MG63 (cell line): ENCODE data around the gene DNMT1. TPM values are rescaled to one million over a fixed set of nuclear protein-coding genes. Genes with fewer than 3 reads are reported as not detected.
A peak's percentile ranks its signal among the peaks of the same experiment; 100 is the strongest.

ENCODE experiments used
- DNase-seq: peaks from one replicate; pipeline ENCODE4 v3.0.0-alpha.2; 2020
- H3K27me3 ChIP-seq: fragments of 250-450 bp; sonication (Bioruptor Pico); 2 replicates; pipeline ENCODE4 v1.5.1; 2020; ENCODE audit warnings: mild to moderate bottlenecking, moderate library complexity
- H3K36me3 ChIP-seq: fragments of 250-450 bp; sonication (Bioruptor Pico); 2 replicates; pipeline ENCODE4 v1.5.1; 2020; ENCODE audit warnings: mild to moderate bottlenecking, moderate library complexity
- H3K4me3 ChIP-seq: fragments of 250-450 bp; sonication (Bioruptor Pico); 2 replicates; pipeline ENCODE4 v1.5.1; 2020; ENCODE audit warnings: mild to moderate bottlenecking, moderate library complexity
- H3K9me3 ChIP-seq: fragments of 250-450 bp; sonication (Bioruptor Pico); 2 replicates; pipeline ENCODE4 v1.5.1; 2020; ENCODE audit warnings: mild to moderate bottlenecking, moderate library complexity
- total RNA-seq: library from RNA; depleted of rRNA; stranded (reverse); fragments of >200 nt; shearing (Covaris generic); gene quantifications from 2 replicates; pipeline ENCODE4 v1.2.3, GENCODE V29; 2014; ENCODE audit warnings: low replicate concordance; rRNA removed

The DNMT1 gene
- total RNA-seq, 1 experiment from 2014 or later, result 138 TPM

- Histone ChIP-seq H3K4me3 (peak overlapping the region; percentile 87), H3K36me3 (peaks cover 13% of the 10 kb centered on the region), H3K27me3 (no peaks in the 10 kb centered on the region), H3K9me3 (0 out of 2 replicates have a peak, but pooled peaks cover 2% of the 10 kb centered on the region)
- no peak for DNase-seq
Measured at GRCh38 chr19:10086591-10087192, 108.1 kb downstream of the DNMT1 start.

- Histone ChIP-seq H3K27me3 (no peaks in the 10 kb centered on the region; the same call in 1 of the 2 replicates), H3K4me3 (peak within 1 kb of the TSS; percentile 87)
Measured at GRCh38 chr19:10085641-10086590, 108.8 kb downstream of the DNMT1 start, which contains the start of gene SHFL. TSS of gene SHFL (plus strand) at chr19:10086317. CDS start at chr19:10086428, 111 bp downstream.

GRCh38 chr19:10084803-10085202 lies 110.0 kb downstream of the DNMT1 start:
- Histone ChIP-seq H3K9me3 (0 out of 2 replicates have a peak, but pooled peaks cover 2% of the 10 kb centered on the region), H3K36me3 (peaks cover 7% of the 10 kb centered on the region), H3K4me3 (no peak overlapping the region), H3K27me3 (peaks cover 6% of the 10 kb centered on the region)
- DNase-seq, result no peak

More at GRCh38 chr19:10085641-10086590, 108.8 kb downstream of the DNMT1 start, which contains the start of gene SHFL:
- DNase-seq, result peak; percentile 74
- Histone ChIP-seq H3K36me3 (peaks cover 10% of the 10 kb centered on the region), H3K9me3 (0 out of 2 replicates have a peak, but pooled peaks cover 2% of the 10 kb centered on the region)

GRCh38 chr19:10083911-10084310 lies 110.8 kb downstream of the DNMT1 start:
- Histone ChIP-seq H3K36me3 (no peaks in the 10 kb centered on the region; the same call in none of the 2 replicates), H3K9me3 (0 out of 2 replicates have a peak, but pooled peaks cover 2% of the 10 kb centered on the region), H3K27me3 (peaks cover 10% of the 10 kb centered on the region), H3K4me3 (no peak overlapping the region)
- no peak for DNase-seq

Other genes with a start within 250 kb of the DNMT1 start
- 2.4 and 3.1 TPM in 2 replicates for gene COL5A3, start 184.4 kb downstream of the DNMT1 start, total RNA-seq
- gene RDH8, start 181.5 kb downstream of the DNMT1 start, total RNA-seq, result not detected in 2 replicates
- gene SHFL, start 108.6 kb downstream of the DNMT1 start, total RNA-seq, result 22.5 and 28.9 TPM in 2 replicates
- gene ANGPTL6, start 92.3 kb downstream of the DNMT1 start, total RNA-seq, result not detected in 2 replicates
- 128 and 155 TPM in 2 replicates for gene PPAN, start 88.6 kb downstream of the DNMT1 start, total RNA-seq
- 2.0 and 5.9 TPM in 2 replicates for gene P2RY11, start 83.3 kb downstream of the DNMT1 start, total RNA-seq
- gene EIF3G, start 75.1 kb downstream of the DNMT1 start, total RNA-seq, result 677 and 743 TPM in 2 replicates
- 14.0 and 14.6 TPM in 2 replicates for gene S1PR2, start 36.4 kb upstream of the DNMT1 start, total RNA-seq
- gene MRPL4, start 57.3 kb upstream of the DNMT1 start, total RNA-seq, result 188 and 218 TPM in 2 replicates
- gene ICAM1, start 76.2 kb upstream of the DNMT1 start, total RNA-seq, result 3.8 and 5.1 TPM in 2 replicates
- not detected in 2 replicates for gene ICAM4, start 92.0 kb upstream of the DNMT1 start, total RNA-seq
- not detected in 2 replicates for gene ICAM5, start 95.0 kb upstream of the DNMT1 start, total RNA-seq
- gene ZGLP1, start 114.9 kb upstream of the DNMT1 start, total RNA-seq, result 0.43 TPM in 1 of 2 replicates, not detected in the other
- gene FDX2, start 121.1 kb upstream of the DNMT1 start, total RNA-seq, result 30.8 and 43.8 TPM in 2 replicates
- gene RAVER1, start 138.6 kb upstream of the DNMT1 start, total RNA-seq, result 21.0 and 30.3 TPM in 2 replicates
- gene ICAM3, start 144.7 kb upstream of the DNMT1 start, total RNA-seq, result 20.4 and 31.7 TPM in 2 replicates
- 87.9 and 124 TPM in 2 replicates for gene TYK2, start 185.6 kb upstream of the DNMT1 start, total RNA-seq
- 485 and 519 TPM in 2 replicates for gene CDC37, start 208.6 kb upstream of the DNMT1 start, total RNA-seq
- gene PDE4A, start 225.6 kb upstream of the DNMT1 start, total RNA-seq, result 3.1 and 5.5 TPM in 2 replicates